ENCODE measurements around the gene HLA-DMB. TPM values are rescaled to one million over a fixed set of nuclear protein-coding genes. Genes with fewer than 3 reads are reported as not detected.

The HLA-DMB gene
- total RNA-seq, 1 experiment from 2014 or later, result 1.1 TPM

DNA sequence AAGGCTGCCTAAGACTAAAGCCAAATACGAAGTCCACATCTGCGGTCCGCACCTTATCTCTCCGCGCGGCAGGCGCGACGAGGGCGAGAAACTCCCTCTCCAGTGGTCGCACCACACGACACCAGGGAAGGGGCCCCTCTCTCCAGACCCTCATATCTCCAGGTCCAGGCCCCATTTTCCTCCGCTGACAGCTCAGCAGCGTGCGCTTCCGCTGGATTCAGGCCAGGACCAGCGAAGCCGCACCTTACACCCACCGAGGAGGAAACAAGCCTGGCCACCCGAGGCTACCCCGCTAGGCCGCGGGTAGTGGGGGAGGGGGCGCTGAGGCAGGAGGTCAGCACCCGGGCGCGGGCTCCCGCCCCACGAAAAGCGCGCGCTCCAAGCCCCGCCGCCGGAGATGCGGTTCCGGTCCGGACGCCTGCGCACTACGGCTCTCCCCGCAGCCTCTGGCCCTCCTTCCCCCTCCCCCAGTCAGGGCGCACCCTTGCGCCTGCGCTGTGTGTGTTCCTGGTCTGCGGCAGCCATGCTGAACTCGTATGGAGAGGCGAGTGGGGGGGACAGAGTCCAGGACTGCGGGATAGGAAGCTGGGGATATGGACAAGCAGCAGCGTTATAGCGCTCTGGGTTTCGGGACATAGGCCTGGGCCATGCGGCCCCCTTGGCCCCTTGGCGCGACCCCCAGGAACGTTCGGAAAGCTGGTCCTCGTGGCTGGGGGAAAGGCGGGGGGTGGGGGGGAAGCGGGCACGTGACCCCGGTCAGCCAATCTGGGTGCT is 27.5 kb upstream of the HLA-DMB start, which contains the start of gene BRD2 (continued):
- TF ChIP-seq, protein P1, sequence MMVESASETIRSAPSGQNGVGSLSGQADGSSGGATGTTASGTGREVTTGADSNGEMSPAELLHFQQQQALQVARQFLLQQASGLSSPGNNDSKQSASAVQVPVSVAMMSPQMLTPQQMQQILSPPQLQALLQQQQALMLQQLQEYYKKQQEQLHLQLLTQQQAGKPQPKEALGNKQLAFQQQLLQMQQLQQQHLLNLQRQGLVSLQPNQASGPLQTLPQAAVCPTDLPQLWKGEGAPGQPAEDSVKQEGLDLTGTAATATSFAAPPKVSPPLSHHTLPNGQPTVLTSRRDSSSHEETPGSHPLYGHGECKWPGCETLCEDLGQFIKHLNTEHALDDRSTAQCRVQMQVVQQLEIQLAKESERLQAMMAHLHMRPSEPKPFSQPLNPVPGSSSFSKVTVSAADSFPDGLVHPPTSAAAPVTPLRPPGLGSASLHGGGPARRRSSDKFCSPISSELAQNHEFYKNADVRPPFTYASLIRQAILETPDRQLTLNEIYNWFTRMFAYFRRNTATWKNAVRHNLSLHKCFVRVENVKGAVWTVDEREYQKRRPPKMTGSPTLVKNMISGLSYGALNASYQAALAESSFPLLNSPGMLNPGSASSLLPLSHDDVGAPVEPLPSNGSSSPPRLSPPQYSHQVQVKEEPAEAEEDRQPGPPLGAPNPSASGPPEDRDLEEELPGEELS (CRISPR knock-in tag; IDR thresholded peaks at IDR 0.05), result no peak
- TF ChIP-seq RORB (CRISPR knock-in tag; IDR thresholded peaks at IDR 0.05), result no peak
- peak; percentile 83; the same call in 1 of the 2 replicates for TF ChIP-seq ESRRA (CRISPR knock-in tag; IDR thresholded peaks at IDR 0.05; ENCODE audit: borderline replicate concordance)
- TF ChIP-seq, protein P2, sequence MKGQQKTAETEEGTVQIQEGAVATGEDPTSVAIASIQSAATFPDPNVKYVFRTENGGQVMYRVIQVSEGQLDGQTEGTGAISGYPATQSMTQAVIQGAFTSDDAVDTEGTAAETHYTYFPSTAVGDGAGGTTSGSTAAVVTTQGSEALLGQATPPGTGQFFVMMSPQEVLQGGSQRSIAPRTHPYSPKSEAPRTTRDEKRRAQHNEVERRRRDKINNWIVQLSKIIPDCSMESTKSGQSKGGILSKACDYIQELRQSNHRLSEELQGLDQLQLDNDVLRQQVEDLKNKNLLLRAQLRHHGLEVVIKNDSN (CRISPR knock-in tag; IDR thresholded peaks at IDR 0.05), result peak; percentile 84
- peak; percentile 92 for TF ChIP-seq USF2 (CRISPR knock-in tag; IDR thresholded peaks at IDR 0.05)
- TF ChIP-seq RELA (CRISPR knock-in tag; IDR thresholded peaks at IDR 0.05; ENCODE audit: borderline replicate concordance), result peak; percentile 70; the same call in 1 of the 2 replicates
- TF ChIP-seq ATF2 (CRISPR knock-in tag; IDR thresholded peaks at IDR 0.05; ENCODE audit: borderline replicate concordance, low read depth), result no peak
- TF ChIP-seq, protein P3, sequence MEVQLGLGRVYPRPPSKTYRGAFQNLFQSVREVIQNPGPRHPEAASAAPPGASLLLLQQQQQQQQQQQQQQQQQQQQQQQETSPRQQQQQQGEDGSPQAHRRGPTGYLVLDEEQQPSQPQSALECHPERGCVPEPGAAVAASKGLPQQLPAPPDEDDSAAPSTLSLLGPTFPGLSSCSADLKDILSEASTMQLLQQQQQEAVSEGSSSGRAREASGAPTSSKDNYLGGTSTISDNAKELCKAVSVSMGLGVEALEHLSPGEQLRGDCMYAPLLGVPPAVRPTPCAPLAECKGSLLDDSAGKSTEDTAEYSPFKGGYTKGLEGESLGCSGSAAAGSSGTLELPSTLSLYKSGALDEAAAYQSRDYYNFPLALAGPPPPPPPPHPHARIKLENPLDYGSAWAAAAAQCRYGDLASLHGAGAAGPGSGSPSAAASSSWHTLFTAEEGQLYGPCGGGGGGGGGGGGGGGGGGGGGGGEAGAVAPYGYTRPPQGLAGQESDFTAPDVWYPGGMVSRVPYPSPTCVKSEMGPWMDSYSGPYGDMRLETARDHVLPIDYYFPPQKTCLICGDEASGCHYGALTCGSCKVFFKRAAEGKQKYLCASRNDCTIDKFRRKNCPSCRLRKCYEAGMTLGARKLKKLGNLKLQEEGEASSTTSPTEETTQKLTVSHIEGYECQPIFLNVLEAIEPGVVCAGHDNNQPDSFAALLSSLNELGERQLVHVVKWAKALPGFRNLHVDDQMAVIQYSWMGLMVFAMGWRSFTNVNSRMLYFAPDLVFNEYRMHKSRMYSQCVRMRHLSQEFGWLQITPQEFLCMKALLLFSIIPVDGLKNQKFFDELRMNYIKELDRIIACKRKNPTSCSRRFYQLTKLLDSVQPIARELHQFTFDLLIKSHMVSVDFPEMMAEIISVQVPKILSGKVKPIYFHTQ (CRISPR knock-in tag; IDR thresholded peaks at IDR 0.05), result no peak
- TF ChIP-seq, protein P4, sequence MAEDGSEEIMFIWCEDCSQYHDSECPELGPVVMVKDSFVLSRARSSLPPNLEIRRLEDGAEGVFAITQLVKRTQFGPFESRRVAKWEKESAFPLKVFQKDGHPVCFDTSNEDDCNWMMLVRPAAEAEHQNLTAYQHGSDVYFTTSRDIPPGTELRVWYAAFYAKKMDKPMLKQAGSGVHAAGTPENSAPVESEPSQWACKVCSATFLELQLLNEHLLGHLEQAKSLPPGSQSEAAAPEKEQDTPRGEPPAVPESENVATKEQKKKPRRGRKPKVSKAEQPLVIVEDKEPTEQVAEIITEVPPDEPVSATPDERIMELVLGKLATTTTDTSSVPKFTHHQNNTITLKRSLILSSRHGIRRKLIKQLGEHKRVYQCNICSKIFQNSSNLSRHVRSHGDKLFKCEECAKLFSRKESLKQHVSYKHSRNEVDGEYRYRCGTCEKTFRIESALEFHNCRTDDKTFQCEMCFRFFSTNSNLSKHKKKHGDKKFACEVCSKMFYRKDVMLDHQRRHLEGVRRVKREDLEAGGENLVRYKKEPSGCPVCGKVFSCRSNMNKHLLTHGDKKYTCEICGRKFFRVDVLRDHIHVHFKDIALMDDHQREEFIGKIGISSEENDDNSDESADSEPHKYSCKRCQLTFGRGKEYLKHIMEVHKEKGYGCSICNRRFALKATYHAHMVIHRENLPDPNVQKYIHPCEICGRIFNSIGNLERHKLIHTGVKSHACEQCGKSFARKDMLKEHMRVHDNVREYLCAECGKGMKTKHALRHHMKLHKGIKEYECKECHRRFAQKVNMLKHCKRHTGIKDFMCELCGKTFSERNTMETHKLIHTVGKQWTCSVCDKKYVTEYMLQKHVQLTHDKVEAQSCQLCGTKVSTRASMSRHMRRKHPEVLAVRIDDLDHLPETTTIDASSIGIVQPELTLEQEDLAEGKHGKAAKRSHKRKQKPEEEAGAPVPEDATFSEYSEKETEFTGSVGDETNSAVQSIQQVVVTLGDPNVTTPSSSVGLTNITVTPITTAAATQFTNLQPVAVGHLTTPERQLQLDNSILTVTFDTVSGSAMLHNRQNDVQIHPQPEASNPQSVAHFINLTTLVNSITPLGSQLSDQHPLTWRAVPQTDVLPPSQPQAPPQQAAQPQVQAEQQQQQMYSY (CRISPR knock-in tag; IDR thresholded peaks at IDR 0.05), result no peak
- TF ChIP-seq FOXK1 (CRISPR knock-in tag; IDR thresholded peaks at IDR 0.05), result 0 out of 2 replicates have a peak, but pooled peaks have one; percentile 9
- TF ChIP-seq, protein P5, sequence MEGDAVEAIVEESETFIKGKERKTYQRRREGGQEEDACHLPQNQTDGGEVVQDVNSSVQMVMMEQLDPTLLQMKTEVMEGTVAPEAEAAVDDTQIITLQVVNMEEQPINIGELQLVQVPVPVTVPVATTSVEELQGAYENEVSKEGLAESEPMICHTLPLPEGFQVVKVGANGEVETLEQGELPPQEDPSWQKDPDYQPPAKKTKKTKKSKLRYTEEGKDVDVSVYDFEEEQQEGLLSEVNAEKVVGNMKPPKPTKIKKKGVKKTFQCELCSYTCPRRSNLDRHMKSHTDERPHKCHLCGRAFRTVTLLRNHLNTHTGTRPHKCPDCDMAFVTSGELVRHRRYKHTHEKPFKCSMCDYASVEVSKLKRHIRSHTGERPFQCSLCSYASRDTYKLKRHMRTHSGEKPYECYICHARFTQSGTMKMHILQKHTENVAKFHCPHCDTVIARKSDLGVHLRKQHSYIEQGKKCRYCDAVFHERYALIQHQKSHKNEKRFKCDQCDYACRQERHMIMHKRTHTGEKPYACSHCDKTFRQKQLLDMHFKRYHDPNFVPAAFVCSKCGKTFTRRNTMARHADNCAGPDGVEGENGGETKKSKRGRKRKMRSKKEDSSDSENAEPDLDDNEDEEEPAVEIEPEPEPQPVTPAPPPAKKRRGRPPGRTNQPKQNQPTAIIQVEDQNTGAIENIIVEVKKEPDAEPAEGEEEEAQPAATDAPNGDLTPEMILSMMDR (IDR thresholded peaks at IDR 0.05), result no peak
- TF ChIP-seq CBFB (CRISPR knock-in tag; IDR thresholded peaks at IDR 0.05; ENCODE audit: low read depth), result no peak
- TF ChIP-seq OVOL2 (CRISPR knock-in tag; IDR thresholded peaks at IDR 0.05; ENCODE audit: borderline replicate concordance), result no peak
- TF ChIP-seq NFATC4 (CRISPR knock-in tag; IDR thresholded peaks at IDR 0.05), result no peak
- no peak; the same call in 1 of the 2 replicates for TF ChIP-seq NFYB (CRISPR knock-in tag; conservative IDR thresholded peaks at IDR 0.05; ENCODE audit: low read depth)
- no peak for TF ChIP-seq HMGA2 (CRISPR knock-in tag; IDR thresholded peaks at IDR 0.05)
- no peak for TF ChIP-seq NR2C2 (CRISPR knock-in tag; IDR thresholded peaks at IDR 0.05)
- TF ChIP-seq SP1 (CRISPR knock-in tag; conservative IDR thresholded peaks at IDR 0.05), result peak; percentile 71
- no peak for TF ChIP-seq EMX1 (CRISPR knock-in tag; IDR thresholded peaks at IDR 0.05)
- peak; percentile 90; the same call in 1 of the 2 replicates for TF ChIP-seq FOXP1 (CRISPR knock-in tag; IDR thresholded peaks at IDR 0.05; ENCODE audit: borderline replicate concordance)
- no peak for TF ChIP-seq SMAD3 (CRISPR knock-in tag; IDR thresholded peaks at IDR 0.05; ENCODE audit: borderline replicate concordance)
- TF ChIP-seq, protein P6, sequence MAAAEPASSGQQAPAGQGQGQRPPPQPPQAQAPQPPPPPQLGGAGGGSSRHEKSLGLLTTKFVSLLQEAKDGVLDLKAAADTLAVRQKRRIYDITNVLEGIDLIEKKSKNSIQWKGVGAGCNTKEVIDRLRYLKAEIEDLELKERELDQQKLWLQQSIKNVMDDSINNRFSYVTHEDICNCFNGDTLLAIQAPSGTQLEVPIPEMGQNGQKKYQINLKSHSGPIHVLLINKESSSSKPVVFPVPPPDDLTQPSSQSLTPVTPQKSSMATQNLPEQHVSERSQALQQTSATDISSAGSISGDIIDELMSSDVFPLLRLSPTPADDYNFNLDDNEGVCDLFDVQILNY (CRISPR knock-in tag; IDR thresholded peaks at IDR 0.05), result peak; percentile 89
- no peak for TF ChIP-seq MXD4 (CRISPR knock-in tag; IDR thresholded peaks at IDR 0.05; ENCODE audit: borderline replicate concordance)

Data from WTC11 (cell line).